Measurements from ENCODE around the gene RYR2. TPM values are rescaled to one million over a fixed set of nuclear protein-coding genes. Genes with fewer than 3 reads are reported as not detected.
"Not testable (repeated sequence)": the region's sequence is repeated elsewhere in the genome, so short reads cannot be mapped to it uniquely, and the experiment has no call there.

Gene RYR2
- total RNA-seq, 1 experiment from 2014 or later: 1.0 TPM

DNA sequence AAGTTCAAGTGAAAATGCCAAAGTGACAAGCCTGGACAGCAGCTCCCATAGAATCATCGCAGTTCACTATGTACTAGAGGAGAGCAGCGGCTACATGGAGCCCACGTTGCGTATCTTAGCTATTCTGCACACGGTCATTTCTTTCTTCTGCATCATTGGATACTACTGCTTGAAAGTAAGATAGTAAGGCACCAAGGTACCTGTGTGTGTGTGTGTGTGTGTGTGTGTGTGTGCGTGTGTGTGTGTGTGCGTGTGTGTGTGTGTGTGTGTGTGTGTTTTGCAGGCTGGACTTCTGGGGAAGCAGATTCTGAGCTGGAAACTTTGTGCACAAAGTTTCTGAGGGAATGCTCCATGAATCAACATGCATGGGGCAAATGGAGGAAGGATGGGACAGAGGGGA, 750.2 kb downstream of the RYR2 start:
- DNase-seq (ENCODE audit: low read depth): no peak
- in situ Hi-C loops (cut with HindIII; ENCODE audit: low pct_unique_long_range_greater_than_20kb, low sequenced_read_pairs): no loop called here

DNA sequence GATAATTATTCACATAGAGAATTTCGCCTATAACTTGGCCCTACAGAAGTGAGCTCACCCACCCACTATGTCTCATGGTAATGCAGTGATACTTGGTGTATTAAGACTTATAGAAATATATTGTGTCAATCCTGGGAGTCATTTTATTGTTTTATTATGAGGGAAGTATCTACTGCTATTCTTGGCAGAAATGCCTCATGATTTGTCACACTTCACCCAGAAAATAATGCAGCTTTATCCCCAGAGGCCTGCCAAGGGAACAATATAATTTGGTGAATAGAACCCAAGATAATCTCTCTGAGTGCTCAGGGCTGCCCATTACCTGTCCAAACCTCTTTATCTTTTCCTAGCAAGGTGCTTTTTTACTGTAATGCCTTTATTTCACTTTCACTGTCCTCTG, 750.7 kb downstream of the RYR2 start:
- in situ Hi-C loops (cut with HindIII; ENCODE audit: low pct_unique_long_range_greater_than_20kb, low sequenced_read_pairs): no loop called here
- DNase-seq (ENCODE audit: low read depth): no peak

DNA sequence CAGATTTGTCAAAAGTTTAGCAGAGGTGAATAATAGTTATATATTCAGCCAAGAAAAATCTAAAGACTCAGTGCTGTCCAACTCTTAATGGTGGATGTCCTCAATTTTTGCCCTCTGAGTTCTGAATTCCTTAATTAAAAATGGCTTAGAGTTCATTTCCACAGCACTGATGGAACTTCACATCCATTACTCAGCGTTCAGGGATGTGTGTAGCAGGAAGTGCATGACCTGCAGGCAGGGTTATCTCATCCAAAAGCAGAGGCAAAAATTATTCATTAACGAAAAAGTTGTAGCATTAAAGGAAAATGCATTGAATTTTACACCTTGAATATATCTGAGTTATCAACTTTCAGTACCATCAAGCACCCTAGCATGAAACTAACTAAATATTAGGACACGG, 752.1 kb downstream of the RYR2 start:
- in situ Hi-C loops (cut with HindIII; ENCODE audit: low pct_unique_long_range_greater_than_20kb, low sequenced_read_pairs): no loop called here
- peak; percentile 42 for DNase-seq (ENCODE audit: low read depth)

DNA sequence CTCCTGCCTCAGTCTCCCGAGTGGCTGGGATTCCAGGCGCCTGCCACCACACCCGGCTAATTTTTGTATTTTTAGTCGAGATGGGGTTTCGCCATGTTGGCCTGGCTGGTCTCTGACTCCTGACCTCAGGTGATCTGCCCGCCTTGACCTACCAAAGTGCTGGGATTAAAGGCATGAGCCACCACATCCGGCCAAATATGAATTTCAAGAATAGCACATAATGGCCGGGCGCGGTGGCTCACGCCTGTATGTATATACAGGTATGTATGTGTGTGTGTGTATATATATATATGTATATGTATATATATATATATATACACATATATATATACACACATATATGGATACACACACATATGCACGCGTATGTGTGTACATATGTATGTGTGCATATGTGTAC, 753.6 kb downstream of the RYR2 start:
- in situ Hi-C loops (cut with HindIII; ENCODE audit: low pct_unique_long_range_greater_than_20kb, low sequenced_read_pairs): no loop called here
- DNase-seq (ENCODE audit: low read depth): no peak

DNA sequence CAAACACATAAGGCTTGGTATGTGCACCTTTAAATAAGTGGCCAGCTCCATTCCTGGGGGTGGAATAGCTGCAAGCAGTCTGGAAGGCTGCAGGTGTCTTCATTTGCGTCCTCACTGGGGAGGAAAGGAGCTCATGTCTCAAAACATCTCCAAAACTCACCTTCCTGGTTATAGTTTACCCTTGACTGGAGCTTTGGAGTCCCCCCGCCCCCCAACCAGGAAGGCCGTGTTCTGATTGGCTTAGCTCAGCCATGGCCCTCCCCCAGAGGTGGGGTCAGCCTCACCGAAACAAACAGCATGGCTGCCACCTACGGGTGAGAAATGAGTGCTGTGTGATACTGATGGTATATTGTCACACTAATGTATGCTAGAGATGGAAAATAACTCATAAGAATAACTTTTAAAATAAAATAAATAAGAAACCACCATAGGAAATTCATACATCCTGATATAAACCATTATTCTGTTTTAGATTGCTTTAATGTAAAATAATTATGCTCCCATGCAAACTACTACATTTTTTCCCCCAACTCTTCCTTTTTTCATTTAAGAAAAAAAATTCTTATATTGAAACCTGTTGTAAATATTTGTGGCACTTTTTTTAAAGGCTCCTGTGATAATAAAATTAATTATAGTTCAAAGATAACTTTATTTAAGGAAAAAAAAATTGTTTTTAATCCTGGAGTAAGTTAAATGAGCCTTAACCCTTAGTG, 757.9 kb downstream of the RYR2 start:
- in situ Hi-C loops (cut with HindIII; ENCODE audit: low pct_unique_long_range_greater_than_20kb, low sequenced_read_pairs): no loop called here
- peak; percentile 90 for DNase-seq (ENCODE audit: low read depth)

DNA sequence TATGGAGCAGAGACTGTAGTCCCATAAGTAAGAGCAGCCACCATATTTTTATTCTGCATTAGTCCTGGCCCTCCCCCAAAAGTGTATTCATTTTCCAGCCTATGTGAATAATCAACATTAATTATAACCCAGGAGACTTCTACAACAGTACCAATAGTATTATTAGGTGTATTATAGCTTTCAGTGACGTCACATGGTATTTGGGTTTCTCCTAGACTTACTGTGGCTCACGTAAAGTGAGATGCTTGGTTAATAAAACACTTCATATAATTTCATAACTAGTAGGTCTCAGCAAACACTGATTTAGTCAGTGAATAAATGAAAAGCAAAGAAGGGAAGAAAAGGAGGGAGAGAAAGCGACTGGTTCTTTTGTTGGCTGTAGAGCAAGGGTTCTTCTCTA, 762.5 kb downstream of the RYR2 start:
- no peak for DNase-seq (ENCODE audit: low read depth)

DNA sequence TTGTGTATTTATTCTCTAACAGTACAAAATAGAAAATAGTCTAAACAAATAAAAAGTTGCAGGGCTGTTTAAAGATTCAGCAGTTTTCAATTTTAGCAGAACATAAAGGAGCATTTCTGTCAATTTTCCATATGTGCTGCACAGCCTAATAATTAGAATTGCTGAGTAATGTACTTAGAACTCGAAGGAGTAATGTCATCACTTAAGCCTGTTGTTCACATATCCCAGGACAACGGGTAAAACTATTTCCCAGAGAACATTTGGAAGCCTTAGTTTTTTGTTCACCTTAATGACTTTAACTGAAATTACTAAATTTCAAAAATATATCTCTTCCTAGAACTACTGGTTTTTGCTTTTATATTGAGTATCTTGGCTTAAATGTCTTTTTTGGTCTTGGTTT, 767.1 kb downstream of the RYR2 start:
- no peak for DNase-seq (ENCODE audit: low read depth)
- in situ Hi-C loops (cut with HindIII; ENCODE audit: low pct_unique_long_range_greater_than_20kb, low sequenced_read_pairs): no loop called here

More for the DNA sequence above, 762.5 kb downstream of the RYR2 start:
- in situ Hi-C loops (cut with HindIII; ENCODE audit: low pct_unique_long_range_greater_than_20kb, low sequenced_read_pairs): no loop called here

DNA sequence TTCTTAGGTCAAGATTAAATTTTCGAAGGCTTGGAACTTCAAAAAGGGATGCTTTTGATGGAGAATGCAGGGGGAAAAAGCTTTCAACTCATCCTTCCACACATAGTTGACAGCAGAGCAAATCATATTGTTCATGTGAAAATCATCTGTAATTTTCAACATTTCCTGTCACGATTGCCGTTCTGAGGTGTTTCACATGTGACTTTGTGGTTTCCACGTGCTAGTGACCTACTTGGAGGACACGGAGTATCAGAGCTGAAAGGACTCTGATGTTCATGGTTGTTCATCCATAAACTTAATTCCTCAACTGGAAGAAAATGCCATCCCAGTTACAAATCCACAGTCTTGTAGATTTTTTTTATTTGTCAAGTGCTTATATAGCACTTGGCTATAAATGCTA, 769.6 kb downstream of the RYR2 start:
- DNase-seq (ENCODE audit: low read depth): no peak
- in situ Hi-C loops (cut with HindIII; ENCODE audit: low pct_unique_long_range_greater_than_20kb, low sequenced_read_pairs): no loop called here

DNA sequence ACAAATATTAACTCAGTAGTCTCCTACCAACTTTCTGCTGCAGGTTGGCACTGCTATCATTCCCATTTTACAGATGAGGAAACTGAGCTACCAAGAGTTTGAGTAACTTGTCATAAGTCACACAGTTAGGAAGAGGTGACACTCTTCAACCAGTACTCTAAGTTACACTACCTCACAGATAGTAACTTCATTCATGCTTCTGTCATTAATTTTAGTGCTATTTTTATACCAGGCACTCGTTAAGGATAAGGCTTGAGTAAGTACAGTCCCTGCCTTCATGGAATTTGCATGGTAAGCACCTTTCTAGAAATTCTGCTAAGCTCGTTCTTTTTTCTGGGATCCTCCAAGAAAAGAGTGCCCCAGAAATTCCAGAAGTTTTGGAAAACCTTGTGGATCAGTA, 770.1 kb downstream of the RYR2 start:
- no peak for DNase-seq (ENCODE audit: low read depth)
- in situ Hi-C loops (cut with HindIII; ENCODE audit: low pct_unique_long_range_greater_than_20kb, low sequenced_read_pairs): no loop called here

DNA sequence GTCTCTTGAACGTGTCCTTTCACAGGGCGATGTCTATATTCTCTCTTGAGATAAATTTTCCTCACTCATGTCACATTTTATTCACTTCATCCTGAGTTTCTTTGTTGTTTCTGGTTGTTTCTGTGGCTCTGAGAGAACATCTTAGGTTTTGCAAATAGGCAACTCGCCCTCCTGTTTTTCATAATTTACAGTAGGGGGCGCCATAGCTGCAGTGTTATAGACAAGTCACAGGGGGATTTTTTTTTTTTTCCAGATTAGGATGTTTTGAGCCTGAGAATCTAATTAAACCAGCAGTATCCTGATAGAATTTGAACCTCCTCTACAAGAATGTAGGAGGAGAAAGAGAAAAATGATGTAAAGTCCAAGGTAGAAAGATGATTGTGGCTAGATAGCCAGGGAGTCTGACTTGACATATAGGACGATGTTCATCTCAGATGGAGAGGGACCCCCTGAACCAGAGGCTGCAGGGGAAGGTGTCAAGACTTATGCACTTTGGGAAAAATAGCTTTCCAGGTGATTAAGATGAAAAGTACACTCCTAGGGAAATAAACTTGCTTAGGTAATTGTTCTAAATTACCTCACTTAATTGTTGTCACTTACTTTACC, 772.4 kb downstream of the RYR2 start:
- in situ Hi-C loops (cut with HindIII; ENCODE audit: low pct_unique_long_range_greater_than_20kb, low sequenced_read_pairs): no loop called here
- DNase-seq (ENCODE audit: low read depth): no peak

DNA sequence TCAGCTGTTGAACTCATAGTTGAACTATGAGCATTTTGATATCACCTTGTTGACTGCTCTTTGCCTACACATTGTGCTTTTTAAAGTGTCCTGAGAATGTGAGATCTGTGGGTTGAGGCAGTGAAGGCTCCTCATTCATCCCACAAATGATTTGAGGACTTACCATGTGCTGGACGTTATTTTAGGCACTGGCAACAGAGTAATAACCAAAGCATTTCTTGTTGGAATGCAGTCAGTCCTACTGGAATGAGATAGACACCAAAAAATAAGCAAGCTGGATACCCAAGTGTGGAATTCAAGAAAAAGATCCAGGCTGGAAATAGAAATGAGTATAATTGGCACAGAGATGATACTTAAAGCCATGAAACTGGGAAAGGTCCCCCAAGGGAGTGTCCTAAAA, 775.3 kb downstream of the RYR2 start:
- in situ Hi-C loops (cut with HindIII; ENCODE audit: low pct_unique_long_range_greater_than_20kb, low sequenced_read_pairs): no loop called here
- DNase-seq (ENCODE audit: low read depth): no peak

DNA sequence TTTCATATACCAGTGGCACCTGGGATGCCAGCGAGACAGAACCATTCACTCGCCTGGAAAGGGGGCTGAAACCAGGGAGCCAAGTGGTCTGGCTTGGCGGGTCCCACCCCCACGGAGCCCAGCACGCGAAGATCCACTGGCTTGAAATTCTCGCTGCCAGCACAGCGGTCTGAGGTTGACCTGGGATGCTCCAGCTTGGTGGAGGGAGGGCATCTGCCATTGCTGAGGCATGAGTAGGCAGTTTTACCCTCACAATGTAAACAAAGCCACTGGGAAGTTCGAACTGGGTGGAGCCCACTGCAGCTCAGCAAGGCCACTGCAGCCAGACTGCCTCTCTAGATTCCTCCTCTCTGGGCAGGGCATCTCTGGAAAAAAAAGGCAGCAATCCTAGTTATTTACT, 778.6 kb downstream of the RYR2 start:
- in situ Hi-C loops (cut with HindIII; ENCODE audit: low pct_unique_long_range_greater_than_20kb, low sequenced_read_pairs): not testable (repeated sequence)
- peak; percentile 32 for DNase-seq (ENCODE audit: low read depth)

DNA sequence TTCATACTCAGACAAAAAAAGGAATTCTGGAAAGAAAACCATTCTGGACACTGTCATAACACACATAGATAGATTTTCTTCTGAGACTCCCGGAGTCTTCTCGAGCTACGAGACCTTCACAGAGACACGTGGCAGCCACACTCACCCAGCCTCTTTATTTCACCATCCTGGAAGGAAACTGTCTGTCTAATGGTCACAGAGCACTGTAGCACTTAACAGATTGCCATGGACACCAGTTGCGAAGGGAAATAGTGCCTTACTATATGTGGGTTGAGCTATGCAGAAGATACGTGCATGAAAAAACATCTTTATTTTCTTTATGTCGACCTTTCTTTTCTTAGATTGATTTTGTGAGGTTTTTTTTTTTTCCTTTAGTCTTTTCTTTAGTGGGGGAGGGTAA, 790.9 kb downstream of the RYR2 start:
- in situ Hi-C loops (cut with HindIII; ENCODE audit: low pct_unique_long_range_greater_than_20kb, low sequenced_read_pairs): no loop called here

DNA sequence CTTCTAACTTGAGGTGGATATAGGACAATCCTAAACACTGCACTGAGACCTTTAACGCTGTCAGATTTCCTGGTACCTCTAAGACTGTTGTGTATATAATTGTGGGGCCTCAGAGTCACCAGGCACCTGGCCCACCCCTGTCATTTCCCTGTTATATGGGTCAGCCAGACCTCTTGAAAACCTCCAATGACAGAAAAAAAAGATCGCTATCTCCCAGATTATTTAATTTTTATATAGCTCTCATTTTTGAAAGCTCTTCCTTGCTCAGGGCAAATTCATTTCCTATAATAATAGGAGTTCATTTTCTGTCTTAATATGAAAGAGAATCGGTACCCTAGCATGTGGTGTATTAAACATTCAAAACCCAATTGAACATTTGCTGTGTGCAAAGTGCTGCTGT, 792.1 kb downstream of the RYR2 start:
- in situ Hi-C loops (cut with HindIII; ENCODE audit: low pct_unique_long_range_greater_than_20kb, low sequenced_read_pairs): no loop called here
- no peak for DNase-seq (ENCODE audit: low read depth)

More for the DNA sequence above, 790.9 kb downstream of the RYR2 start:
- DNase-seq (ENCODE audit: low read depth): no peak

DNA sequence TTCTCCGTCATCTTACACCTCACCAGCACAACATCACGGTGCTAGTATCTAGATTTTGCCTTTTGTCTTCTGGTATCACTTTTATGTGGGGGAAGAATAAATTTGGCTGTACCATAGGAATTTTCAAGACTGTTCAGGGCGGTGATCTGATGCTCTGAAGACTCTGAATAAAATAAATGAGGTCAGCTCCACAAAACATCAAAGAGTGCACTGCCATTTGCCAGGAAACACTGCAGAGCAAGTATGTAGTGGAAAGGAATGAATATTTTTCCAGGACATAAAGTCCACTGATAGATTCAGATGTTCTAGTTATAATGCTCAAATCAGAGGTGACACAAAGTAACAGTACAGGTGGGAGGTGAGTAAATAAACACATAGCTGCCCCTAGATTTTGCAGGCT, 792.5 kb downstream of the RYR2 start:
- in situ Hi-C loops (cut with HindIII; ENCODE audit: low pct_unique_long_range_greater_than_20kb, low sequenced_read_pairs): no loop called here
- DNase-seq (ENCODE audit: low read depth): no peak

DNA sequence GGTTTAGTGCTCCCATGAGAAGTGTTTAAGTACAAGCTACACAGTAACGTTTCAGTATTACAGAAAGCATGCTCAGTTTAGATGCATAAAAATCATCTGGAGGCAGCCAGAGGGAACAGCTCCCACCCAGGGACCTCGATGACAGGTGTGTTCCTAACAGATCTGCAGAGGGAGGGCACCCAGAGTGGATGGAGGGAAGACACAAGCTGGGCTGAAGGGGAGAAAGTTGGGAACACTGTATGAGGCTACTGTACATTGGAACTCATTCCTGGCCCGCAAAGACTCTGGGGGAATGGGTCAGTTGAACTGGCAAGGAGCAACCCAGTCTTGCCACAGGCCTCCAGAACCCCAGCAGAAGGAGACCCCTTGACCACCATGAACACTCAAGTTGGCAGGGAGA, 796.3 kb downstream of the RYR2 start:
- no peak for DNase-seq (ENCODE audit: low read depth)
- in situ Hi-C loops (cut with HindIII; ENCODE audit: low pct_unique_long_range_greater_than_20kb, low sequenced_read_pairs): no loop called here

DNA sequence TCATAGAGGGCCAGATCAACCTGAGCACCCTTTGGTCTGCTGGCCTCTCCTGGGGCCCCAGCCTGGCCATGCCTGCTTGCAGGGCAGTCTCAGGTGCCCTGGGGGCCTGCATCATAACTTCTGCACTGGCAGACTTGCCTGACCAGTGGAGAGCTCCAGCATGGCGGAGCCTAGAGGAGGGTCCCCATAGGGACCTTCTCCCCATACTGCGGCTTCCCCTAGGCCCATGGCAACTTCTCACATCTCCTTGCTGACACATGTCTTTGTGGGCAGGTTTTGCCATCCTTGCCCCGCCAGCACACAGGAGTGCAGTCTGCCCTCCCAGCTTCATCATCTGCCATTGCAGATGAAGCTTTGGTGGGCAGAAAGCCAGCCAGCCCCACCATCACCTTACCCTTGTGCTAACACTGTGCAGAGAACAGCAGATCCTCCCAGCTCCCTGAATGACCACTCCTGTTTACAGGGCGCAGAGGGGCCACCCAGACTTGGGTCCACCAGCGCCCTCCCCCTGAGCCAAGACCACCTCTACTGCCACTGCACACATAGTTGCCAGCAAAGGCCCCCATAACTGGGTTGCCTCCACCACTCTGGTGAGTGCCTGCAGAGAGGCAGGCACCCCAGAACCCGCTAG, 797.0 kb downstream of the RYR2 start:
- in situ Hi-C loops (cut with HindIII; ENCODE audit: low pct_unique_long_range_greater_than_20kb, low sequenced_read_pairs): no loop called here
- DNase-seq (ENCODE audit: low read depth): no peak

DNA sequence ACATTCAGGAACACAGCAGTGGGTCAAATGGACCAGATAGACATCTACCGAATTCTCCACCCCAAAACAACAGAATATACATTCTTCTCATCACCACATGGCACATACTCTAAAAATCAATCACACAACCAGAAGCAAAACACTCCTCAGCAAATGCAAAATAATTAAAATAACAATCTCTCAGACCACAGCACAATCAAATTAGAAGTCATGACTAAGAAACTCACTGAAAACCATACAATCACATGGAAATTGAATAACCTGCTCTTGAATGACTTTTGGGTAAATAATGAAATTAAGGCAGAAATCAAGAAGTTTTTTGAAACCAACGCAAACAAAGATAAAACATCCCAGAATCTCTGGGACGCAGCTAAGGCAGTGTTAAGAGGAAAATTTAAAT, 799.5 kb downstream of the RYR2 start:
- no peak for DNase-seq (ENCODE audit: low read depth)
- in situ Hi-C loops (cut with HindIII; ENCODE audit: low pct_unique_long_range_greater_than_20kb, low sequenced_read_pairs): no loop called here

DNA sequence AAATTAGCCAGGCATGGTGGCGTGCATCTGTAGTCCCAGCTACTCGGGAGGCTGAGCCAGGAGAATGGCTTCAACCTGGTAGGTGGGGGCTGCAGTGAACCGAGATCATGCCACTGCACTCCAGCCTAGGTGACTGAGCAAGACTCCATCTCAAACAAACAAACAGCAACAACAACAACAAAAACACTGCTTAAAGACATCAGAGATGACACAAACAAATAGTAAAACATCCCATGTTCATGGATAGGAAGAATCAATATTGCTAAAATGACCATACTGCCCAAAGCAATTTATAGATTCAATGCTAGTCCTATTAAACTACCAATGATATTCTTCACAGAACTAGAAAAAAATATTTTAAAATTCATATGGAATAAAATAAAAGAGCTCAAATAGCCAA, 801.5 kb downstream of the RYR2 start:
- DNase-seq (ENCODE audit: low read depth); in situ Hi-C loops (cut with HindIII; ENCODE audit: low pct_unique_long_range_greater_than_20kb, low sequenced_read_pairs): not testable (repeated sequence)
